Myocyte (in vitro differentiated cells): ENCODE measurements around the gene MSGN1. TPM values are rescaled to one million over a fixed set of nuclear protein-coding genes. Genes with fewer than 3 reads are reported as not detected.
A peak's percentile ranks its signal among the peaks of the same experiment; 100 is the strongest.

Experiments used
- DNase-seq: peaks from one replicate; pipeline ENCODE4 v3.0.0-alpha.2; 2012; ENCODE audit warnings: low read depth
- polyA plus RNA-seq: library from polyadenylated mRNA; unstranded; fragments of >200 nt; gene quantifications from one replicate; pipeline ENCODE4 v1.2.1, GENCODE V29; 2012; ENCODE audit warnings: missing spikeins
- total RNA-seq: library from RNA; depleted of rRNA; stranded (reverse); fragments of >200 nt; gene quantifications from 2 replicates; pipeline ENCODE4 v1.2.3, GENCODE V29; 2014

MSGN1 gene, protein sequence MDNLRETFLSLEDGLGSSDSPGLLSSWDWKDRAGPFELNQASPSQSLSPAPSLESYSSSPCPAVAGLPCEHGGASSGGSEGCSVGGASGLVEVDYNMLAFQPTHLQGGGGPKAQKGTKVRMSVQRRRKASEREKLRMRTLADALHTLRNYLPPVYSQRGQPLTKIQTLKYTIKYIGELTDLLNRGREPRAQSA
- not detected in 2 replicates for total RNA-seq
- not detected for polyA plus RNA-seq

- DNase-seq = no peak
Observed at GRCh38 chr2:17816396-17817245, at the start of gene MSGN1. Gene MSGN1, plus strand, starts transcription at chr2:17816460. Its CDS starts 59 bp downstream, at chr2:17816519.

DNA sequence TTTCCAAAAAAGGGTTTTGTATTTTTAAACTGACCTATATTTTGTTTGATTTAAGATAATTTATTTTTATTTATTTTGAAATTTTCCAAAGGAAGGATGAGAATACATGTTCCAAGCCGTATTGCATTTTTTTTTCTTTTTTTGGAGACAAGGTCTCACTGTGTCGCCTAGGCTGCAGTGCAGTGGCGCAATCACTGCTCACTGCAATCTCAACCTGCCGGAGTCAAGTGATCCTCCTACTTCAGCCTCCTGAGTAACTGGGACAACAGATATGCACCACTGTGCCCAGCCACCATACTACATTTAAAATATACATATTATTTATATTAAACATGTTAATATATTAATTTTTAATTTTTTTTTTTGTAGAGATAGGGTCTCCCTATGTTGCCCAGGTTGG is 47.4 kb upstream of the MSGN1 start:
- no peak for DNase-seq

GRCh38 chr2:17771956-17772355 is 44.3 kb upstream of the MSGN1 start:
- no peak for DNase-seq

GRCh38 chr2:17772532-17772931 is 43.7 kb upstream of the MSGN1 start:
- no peak for DNase-seq

DNA sequence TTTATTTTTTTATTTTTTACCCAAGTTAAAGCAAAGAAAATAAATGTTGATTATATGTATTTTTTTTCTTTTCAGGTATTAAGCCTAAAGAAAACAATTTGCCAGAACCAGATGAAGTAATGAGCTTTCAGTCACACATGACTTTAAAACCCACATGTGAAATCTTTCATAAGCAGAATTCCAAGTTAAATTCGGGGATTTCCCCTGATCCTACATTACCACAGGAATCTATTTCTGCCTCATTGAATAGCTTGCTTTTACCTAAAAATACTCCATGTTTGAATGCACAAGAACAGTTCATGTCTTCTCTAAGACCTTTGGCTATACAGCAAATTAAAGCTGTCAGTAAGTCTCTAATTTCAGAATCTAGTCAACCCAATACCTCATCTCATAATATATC is 35.7 kb upstream of the MSGN1 start:
- DNase-seq = no peak

DNA sequence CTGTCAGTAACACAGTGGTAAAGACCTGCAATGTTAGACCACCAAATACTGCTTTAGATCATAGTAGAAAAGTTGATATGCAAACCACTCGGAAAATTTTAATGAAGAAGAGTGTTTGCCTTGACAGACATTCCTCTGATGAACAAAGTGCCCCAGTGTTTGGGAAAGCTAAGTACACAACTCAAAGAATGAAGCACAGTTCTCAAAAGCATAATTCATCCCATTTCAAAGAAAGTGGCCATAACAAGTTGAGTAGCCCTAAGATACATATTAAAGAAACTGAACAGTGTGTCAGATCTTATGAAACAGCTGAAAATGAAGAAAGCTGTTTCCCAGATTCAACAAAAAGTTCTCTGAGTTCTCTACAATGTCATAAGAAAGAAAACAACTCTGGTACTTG is 34.8 kb upstream of the MSGN1 start:
- no peak for DNase-seq

- no peak for DNase-seq
Observed at GRCh38 chr2:17786727-17787126, 29.5 kb upstream of the MSGN1 start.

DNA sequence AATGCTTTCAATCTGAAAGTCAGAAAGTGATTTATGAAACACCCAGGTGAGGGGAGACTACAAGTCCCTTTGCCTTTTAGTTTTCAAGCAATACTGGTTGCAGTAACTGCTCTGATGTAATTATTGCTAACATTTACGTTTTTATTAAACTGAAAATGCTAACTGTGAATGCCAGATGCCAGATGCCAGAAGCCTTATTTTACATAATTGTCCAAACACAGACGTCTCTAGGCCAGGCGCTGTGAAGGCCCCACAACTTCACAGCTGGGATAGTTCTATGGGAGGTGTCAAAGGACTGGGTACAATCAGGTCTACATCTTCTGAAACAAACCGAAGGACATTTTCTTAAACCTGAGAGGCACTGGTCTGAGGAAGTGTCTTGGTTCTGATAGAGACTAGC is 27.5 kb upstream of the MSGN1 start:
- no peak for DNase-seq

- DNase-seq = no peak
Observed at GRCh38 chr2:17790536-17790935, 25.7 kb upstream of the MSGN1 start.

GRCh38 chr2:17791121-17791816 is 25.0 kb upstream of the MSGN1 start:
- DNase-seq = peak; percentile 81

- no peak for DNase-seq
Observed at GRCh38 chr2:17791817-17792130, 24.5 kb upstream of the MSGN1 start.

DNA sequence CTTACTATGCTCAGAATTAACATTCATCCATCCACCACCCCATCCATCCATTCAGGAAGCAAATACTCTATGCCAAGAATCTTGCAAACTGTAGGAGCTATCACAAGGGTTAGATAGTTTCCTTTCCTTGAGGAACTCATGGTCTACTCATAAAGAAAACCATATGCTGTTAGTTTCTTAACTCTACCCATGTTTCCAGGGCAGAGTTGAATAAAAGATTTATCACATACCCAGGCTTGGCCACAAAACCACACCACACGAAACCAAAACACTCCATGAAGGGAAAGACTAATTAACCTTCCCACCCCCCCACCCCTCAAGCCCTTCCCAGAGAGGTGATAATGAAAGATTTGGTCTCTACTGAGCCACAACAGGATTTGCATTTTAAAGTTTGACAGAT is 23.7 kb upstream of the MSGN1 start:
- peak; percentile 34 for DNase-seq

GRCh38 chr2:17793296-17793695 is 23.0 kb upstream of the MSGN1 start:
- peak; percentile 88 for DNase-seq

DNA sequence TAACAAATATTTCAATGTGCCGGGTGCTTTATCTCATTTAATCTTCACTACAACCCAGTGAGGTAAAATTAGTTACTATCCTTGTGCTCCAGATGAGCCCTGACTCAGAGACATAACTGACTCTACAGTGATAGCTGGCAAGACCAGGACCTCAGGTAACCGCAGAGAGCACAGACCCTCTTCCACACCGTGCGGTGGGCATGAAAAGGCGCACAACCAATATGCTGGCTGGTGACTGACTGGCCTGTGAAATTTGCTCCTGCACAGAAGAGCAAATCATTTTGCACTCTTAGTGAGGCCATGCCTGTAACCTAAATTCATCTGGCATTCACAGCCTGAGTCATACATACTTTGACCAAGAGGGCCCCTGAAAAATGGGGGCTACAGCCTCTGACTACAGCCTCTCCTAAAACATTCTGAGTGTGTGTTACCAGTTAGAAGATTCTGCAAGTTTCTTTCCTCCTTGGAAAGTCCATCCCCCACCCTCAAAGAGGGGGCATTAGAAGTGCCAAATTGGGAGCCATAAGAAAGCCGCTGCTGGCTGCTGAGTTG is 22.4 kb upstream of the MSGN1 start:
- no peak for DNase-seq

DNA sequence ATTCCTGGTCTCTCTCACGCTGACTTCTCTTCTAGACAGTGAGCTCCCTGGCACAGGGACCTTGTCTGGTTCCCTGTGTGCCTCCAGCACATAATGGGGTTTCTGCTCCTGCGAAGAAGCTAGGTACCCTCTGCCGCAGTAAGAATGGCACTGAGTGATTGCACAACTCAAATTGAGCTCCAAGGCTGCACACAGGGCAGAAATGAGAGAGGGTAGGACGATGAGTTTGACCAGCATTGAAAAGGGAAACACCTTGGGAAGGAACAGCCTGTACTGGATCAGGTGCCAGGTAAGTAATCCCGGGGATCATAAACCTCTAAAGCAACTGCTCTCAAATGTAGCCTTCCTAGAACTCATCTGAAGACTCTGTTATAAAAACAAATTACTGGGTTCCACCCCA is 21.0 kb upstream of the MSGN1 start:
- DNase-seq = no peak

DNA sequence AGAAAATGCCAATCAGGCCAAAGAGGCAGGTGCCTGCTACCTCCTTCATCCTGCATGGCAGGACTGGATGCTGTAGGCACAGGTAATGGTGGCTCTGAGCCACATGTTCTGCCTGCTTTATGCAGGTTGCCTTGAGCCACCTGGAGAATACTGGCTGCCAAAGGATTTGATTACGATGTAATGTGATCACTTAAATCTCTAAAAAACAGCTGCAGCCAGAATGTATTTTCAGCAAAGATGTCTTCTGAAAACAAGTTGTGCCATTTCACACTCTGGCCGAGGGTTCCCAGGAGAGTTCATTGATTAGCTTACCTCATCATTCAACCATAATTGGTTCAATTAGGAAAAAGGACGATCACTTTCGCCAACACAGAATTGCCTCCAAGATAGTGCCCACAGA is 17.9 kb upstream of the MSGN1 start:
- no peak for DNase-seq

- DNase-seq = peak; percentile 46
Observed at GRCh38 chr2:17799301-17800120, 16.7 kb upstream of the MSGN1 start.

GRCh38 chr2:17800219-17800618 is 16.0 kb upstream of the MSGN1 start:
- peak; percentile 93 for DNase-seq

GRCh38 chr2:17800693-17801458 is 15.4 kb upstream of the MSGN1 start:
- peak; percentile 41 for DNase-seq

- no peak for DNase-seq
Observed at GRCh38 chr2:17803497-17803896, 12.8 kb upstream of the MSGN1 start.
